ENCODE data around the gene WIPF3. TPM values are rescaled to one million over a fixed set of nuclear protein-coding genes. Genes with fewer than 3 reads are reported as not detected.

Gene WIPF3
- total RNA-seq, 2 experiments from 2014 or later = not detected

DNA sequence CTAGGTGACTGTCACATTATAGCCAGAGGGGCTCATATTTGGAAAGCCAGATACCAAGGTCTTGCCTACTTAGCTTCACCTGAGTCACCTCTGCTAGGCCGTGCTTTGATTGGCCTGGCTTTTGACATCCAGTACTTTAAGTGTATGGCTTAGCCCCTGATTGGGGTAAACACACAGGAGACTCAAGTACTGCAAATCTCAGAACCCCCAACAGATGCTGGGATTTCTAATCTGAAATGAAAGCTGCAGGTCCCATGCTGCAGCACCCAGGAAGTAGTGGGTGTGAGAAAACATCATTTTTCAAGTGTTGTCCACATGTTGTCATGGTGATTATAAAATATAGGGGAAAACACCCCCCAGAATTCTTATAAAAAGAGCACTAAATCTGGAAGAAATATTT lies 76.2 kb downstream of the WIPF3 start:
- Histone ChIP-seq H3K27me3 (ENCODE audit: control insufficient read depth in 1 of 2, insufficient read depth in 2 of 2, low read length in 2 of 2) (peaks cover 0 to 8% of the 10 kb centered on the region in 2 experiments), H3K36me3 (ENCODE audit: insufficient read depth, low read length) (no peaks in the 10 kb centered on the region), H3K4me1 (ENCODE audit: insufficient read depth, low read length) (no peaks in the 10 kb centered on the region), H3K4me3 (ENCODE audit: low read length) (no peak overlapping the region), H3K9me3 (ENCODE audit: control insufficient read depth in 1 of 2, insufficient read depth in 1 of 2, low read length in 2 of 2) (peaks cover 0 to 3% of the 10 kb centered on the region in 2 experiments), H3K27ac (ENCODE audit: low read depth in 1 of 2, low read length in 2 of 2) (no peak overlapping the region)
- no peaks in the 10 kb centered on the region for H3K36me3 Mint-ChIP-seq (ENCODE audit: low read depth)
- peaks cover 16% of the 10 kb centered on the region for H3K4me1 Mint-ChIP-seq (ENCODE audit: low read depth)
- intact Hi-C loops (cut with DNase I, micrococcal nuclease) = no loop called here
- TF ChIP-seq, protein P1, sequence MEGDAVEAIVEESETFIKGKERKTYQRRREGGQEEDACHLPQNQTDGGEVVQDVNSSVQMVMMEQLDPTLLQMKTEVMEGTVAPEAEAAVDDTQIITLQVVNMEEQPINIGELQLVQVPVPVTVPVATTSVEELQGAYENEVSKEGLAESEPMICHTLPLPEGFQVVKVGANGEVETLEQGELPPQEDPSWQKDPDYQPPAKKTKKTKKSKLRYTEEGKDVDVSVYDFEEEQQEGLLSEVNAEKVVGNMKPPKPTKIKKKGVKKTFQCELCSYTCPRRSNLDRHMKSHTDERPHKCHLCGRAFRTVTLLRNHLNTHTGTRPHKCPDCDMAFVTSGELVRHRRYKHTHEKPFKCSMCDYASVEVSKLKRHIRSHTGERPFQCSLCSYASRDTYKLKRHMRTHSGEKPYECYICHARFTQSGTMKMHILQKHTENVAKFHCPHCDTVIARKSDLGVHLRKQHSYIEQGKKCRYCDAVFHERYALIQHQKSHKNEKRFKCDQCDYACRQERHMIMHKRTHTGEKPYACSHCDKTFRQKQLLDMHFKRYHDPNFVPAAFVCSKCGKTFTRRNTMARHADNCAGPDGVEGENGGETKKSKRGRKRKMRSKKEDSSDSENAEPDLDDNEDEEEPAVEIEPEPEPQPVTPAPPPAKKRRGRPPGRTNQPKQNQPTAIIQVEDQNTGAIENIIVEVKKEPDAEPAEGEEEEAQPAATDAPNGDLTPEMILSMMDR (IDR thresholded peaks at IDR 0.05) = no peak
- CTCF ChIA-PET = no interaction called here
- peaks cover 20% of the 10 kb centered on the region for H3K27me3 Mint-ChIP-seq
- no peak overlapping the region for H3K27ac Mint-ChIP-seq
- DNase-seq = no peak
- POLR2A ChIA-PET = no interaction called here
- H3K4me3 Mint-ChIP-seq = peak overlapping the region; percentile 68
- H3K9me3 Mint-ChIP-seq = no peaks in the 10 kb centered on the region
- no peak for ATAC-seq (ENCODE audit: poor library complexity)

DNA sequence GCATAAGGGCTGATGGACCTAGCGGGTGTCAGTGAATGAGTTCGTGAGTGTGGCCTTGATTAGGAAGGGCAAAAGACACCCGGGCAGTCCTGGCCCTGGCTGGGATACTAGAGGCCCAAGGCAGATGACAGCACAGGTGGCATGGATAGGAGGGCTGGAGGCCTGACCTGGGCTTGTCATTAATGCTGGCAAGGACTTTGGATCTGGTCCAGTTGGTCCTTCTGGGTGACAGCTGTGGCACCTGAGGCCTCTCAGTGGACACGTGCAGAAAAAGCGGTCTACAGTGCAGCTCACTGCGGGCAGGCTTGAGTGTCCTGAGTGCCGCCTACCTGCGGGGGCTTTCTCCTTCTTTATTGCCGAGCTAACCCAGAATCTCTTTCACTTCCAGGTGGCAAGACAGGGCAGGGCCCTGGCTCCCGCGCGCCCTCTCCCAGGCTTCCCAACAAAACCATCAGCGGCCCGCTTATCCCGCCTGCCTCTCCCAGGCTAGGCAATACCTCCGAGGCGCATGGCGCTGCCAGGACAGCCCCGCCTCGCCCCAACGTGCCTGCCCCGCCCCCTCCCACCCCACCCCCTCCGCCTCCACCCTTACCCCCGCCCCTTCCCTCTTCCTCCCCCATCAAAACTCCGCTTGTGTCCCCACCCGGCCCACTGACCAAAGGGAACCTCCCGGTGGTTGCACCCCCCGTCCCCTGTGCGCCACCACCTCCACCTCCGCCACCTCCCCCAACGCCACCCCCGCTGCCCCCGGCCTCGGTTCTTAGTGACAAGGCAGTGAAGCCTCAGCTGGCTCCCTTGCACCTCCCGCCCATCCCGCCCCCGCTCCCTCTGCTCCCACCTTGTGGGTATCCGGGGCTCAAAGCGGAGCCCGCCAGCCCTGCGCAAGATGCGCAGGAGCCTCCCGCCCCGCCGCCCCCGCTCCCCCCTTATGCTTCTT lies 77.4 kb downstream of the WIPF3 start:
- POLR2A ChIA-PET = no interaction called here

DNA sequence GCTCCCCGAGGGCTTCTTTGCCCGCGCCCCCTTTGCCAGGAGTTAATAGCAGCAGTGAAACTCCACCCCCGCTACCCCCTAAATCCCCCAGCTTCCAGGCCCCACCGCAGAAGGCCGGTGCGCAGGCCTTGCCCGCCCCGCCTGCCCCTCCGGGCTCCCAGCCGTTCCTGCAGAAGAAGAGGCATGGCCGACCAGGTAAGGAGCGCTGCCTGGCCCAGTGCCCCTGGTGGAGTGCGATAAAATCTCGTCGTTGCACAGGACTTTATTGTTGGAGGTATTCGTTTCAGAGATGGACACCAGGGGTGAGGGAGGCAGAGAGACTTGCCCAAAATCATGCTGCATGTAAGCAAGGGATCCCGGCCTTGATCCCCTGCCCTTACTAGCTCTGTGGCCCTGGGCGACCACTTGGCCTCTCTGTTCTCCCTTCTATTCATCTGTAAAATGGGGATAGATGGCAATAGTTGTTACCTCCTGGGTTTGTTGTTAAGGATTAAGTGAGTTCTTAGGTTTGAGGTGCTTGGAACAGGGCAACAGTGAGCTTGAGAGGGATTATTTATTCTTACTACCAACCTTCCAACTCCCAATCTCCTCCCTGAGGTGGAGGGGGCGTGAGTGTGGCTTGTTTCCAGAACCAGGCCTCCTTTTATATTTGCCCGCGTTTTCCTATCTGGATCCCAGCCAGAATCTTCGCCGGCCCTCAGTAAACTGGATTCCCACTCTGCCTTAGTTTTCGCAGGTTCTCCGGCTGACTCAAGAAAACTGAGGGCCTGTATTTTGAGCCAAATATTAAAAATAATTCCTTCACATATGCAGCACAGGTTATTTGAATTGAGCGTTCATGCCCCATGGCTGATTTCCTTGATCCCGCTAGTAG lies 78.3 kb downstream of the WIPF3 start:
- peak overlapping the region; percentile 74 for H3K4me3 Mint-ChIP-seq
- no peaks in the 10 kb centered on the region for H3K9me3 Mint-ChIP-seq
- H3K36me3 ChIP-seq (ENCODE audit: insufficient read depth, low read length) = no peaks in the 10 kb centered on the region
- H3K27me3 Mint-ChIP-seq = peaks cover 15% of the 10 kb centered on the region
- H3K27me3 ChIP-seq (ENCODE audit: control insufficient read depth in 1 of 2, insufficient read depth in 2 of 2, low read length in 2 of 2) = peaks cover 0 to 8% of the 10 kb centered on the region in 2 experiments
- ATAC-seq (ENCODE audit: poor library complexity) (peak; percentile 54), DNase-seq (peak in 1 of 14 experiments; percentile 14)
- H3K36me3 Mint-ChIP-seq (ENCODE audit: low read depth) = no peaks in the 10 kb centered on the region
- ChIA-PET CTCF (no interaction called here), POLR2A (no interaction called here)
- no peak overlapping the region for H3K27ac ChIP-seq (ENCODE audit: low read depth in 1 of 2, low read length in 2 of 2)
- no peak overlapping the region for H3K4me3 ChIP-seq (ENCODE audit: low read length)
- H3K4me1 ChIP-seq (ENCODE audit: insufficient read depth, low read length) = no peaks in the 10 kb centered on the region
- intact Hi-C loops (cut with DNase I, micrococcal nuclease) = no loop called here
- TF ChIP-seq, protein P1 (IDR thresholded peaks at IDR 0.05) = no peak
- H3K27ac Mint-ChIP-seq = no peak overlapping the region
- H3K4me1 Mint-ChIP-seq (ENCODE audit: low read depth) = peaks cover 16% of the 10 kb centered on the region
- peaks cover 0 to 3% of the 10 kb centered on the region in 2 experiments for H3K9me3 ChIP-seq (ENCODE audit: control insufficient read depth in 1 of 2, insufficient read depth in 1 of 2, low read length in 2 of 2)

More for the DNA sequence above, 77.4 kb downstream of the WIPF3 start:
- Mint-ChIP-seq H3K27me3 (peaks cover 15% of the 10 kb centered on the region), H3K36me3 (ENCODE audit: low read depth) (no peaks in the 10 kb centered on the region), H3K4me3 (peak overlapping the region; percentile 61), H3K9me3 (no peaks in the 10 kb centered on the region), H3K4me1 (ENCODE audit: low read depth) (peaks cover 16% of the 10 kb centered on the region), H3K27ac (no peak overlapping the region)
- TF ChIP-seq, protein P1 (IDR thresholded peaks at IDR 0.05) = no peak
- H3K9me3 ChIP-seq (ENCODE audit: control insufficient read depth in 1 of 2, insufficient read depth in 1 of 2, low read length in 2 of 2) = peaks cover 0 to 3% of the 10 kb centered on the region in 2 experiments
- H3K4me1 ChIP-seq (ENCODE audit: insufficient read depth, low read length) = no peaks in the 10 kb centered on the region
- peaks cover 0 to 8% of the 10 kb centered on the region in 2 experiments for H3K27me3 ChIP-seq (ENCODE audit: control insufficient read depth in 1 of 2, insufficient read depth in 2 of 2, low read length in 2 of 2)
- H3K27ac ChIP-seq (ENCODE audit: low read depth in 1 of 2, low read length in 2 of 2) = no peak overlapping the region
- intact Hi-C loops (cut with DNase I, micrococcal nuclease) = no loop called here
- peak overlapping the region; percentile 19 for H3K4me3 ChIP-seq (ENCODE audit: low read length)
- ATAC-seq (ENCODE audit: poor library complexity) (no peak), DNase-seq (peak in 1 of 14 experiments; percentile 25)
- CTCF ChIA-PET = no interaction called here
- no peaks in the 10 kb centered on the region for H3K36me3 ChIP-seq (ENCODE audit: insufficient read depth, low read length)

Measured in CD4-positive, alpha-beta T cell (primary cell).